HG03354 (cell line): ENCODE results near the gene PRDM8.
"Not testable (repeated sequence)": the region's sequence is repeated elsewhere in the genome, so short reads cannot be mapped to it uniquely, and the experiment has no call there.

Experiments used
- ATAC-seq: cut with Tn5 transposase; IDR thresholded peaks from one replicate; pipeline ENCODE4 v1.9.1; 2021; ENCODE audit warnings: mild to moderate bottlenecking; ENCODE audit not compliant: unreplicated experiment, poor library complexity, severe bottlenecking

Gene PRDM8

GRCh38 chr4:80196922-80197573 is at the start of gene PRDM8:
Gene PRDM8, plus strand, starts transcription at chr4:80197503. Its CDS starts 2,578 bp downstream, at chr4:80200081.
- ATAC-seq, result peak; percentile 42

- no peak for ATAC-seq
These were observed 46.7 kb upstream of the PRDM8 start for GRCh38 chr4:80150387-80151180.

DNA sequence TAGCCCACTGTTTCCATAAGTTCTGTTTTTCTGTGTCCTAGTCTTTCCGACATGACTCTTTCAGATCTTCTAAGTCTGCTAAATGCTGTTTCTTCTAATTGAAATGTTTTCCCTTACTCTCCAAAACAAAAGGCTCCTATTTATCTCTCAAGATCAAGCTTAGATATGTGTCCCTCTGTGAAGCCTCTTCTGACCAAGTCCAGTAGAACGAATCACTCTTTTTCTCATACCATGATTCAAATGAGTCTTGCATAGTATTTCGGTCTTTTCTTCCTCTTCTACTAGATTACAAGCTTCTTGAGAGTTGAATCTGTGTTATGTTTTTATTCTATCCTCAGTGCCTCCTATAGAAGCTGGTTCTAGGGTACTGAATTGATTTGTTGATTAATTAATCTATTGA is 45.3 kb upstream of the PRDM8 start:
- ATAC-seq, result no peak

- no peak for ATAC-seq
These were observed 43.3 kb upstream of the PRDM8 start for GRCh38 chr4:80153874-80154544.

DNA sequence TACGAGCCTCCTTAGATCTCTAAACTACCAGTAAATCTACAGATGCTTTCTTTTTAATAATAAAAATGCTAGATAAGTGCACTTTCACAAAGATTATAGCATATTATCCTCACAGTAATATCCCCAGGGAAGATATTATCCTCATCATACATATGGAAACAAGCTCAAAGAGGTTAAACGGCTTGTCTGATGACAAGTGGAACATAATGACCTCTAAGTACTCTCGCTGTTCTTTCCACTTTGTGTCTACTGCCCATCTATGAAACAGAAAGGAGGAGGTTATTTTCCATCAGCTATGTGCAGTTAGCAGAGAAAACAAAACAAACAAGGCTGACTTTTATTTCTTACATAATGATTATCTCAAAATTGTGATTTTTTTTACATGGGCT is 42.8 kb upstream of the PRDM8 start:
- no peak for ATAC-seq

DNA sequence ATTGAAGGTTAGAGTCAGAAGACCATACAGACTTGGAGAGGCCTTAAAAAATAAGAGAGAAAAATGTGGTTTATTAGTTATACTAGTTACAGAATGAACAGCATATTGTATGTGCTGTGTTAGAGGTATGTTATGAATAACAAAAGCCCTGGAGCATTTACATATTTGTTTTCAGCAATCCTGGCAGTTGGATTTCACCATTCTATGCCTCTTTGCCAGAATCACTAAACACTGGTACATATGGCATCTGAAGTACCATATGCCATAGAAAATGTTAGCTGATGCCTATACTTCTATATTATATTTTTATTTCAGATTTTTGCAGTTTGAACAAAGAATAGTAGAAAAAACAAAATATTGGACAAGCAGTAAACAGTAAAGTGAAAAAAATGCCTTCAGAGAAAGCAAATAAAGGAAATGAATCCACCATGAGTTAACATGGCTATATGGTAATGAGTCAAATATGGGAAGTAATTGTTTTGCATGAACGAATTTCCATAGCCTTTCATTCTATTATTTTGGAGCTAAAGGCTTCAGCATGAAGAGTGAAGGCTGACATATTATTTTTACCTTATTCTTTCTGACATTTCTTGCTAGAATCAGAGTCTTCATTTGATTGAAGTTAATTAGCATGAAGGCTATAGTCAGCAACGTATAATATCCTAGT is 41.9 kb upstream of the PRDM8 start:
- no peak for ATAC-seq

- ATAC-seq, result no peak
These were observed 40.9 kb upstream of the PRDM8 start for GRCh38 chr4:80156410-80156809.

- no peak for ATAC-seq
These were observed 35.8 kb upstream of the PRDM8 start for GRCh38 chr4:80161413-80162058.

DNA sequence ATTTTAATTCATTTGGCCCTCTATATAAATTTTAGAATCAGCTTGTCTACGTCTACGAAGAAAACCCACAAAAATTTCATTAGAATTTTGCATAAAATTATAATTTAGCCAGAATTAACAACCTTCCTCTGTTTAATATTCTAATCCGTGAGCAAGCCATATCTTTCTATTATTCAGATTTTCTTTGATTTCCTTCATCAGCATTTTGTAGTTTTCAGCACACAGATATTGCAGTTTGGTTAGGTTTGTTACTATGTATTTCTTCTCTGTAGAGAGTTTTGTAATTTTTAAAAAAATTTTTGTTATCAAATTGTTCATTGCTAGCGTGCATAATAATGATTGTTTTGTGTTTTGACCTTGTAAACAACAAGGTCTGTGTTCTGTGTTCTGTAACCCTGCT is 34.9 kb upstream of the PRDM8 start:
- no peak for ATAC-seq

GRCh38 chr4:80165855-80166254 is 31.4 kb upstream of the PRDM8 start:
- ATAC-seq, result no peak

DNA sequence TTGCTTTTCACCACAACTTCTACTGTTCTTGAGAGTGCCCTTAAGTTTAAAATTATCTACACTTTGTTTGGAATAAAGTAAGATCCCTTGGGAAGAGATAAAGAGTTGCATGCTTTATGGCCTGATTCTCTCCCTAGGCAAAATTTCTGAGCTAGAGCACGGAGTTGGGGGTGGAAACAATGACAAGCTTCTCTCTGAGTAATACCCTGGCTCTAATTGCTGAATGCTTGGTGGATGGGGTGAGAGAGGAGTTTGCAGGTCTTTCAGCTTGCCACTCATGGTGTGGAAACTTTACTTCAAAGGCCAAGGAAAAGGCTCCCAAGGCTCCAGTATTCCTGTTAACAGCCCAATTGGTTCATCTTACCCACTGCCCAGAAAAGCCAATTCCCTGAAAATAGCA is 26.1 kb upstream of the PRDM8 start:
- no peak for ATAC-seq

- ATAC-seq, result peak; percentile 17
These were observed 25.6 kb upstream of the PRDM8 start for GRCh38 chr4:80171656-80172055.

DNA sequence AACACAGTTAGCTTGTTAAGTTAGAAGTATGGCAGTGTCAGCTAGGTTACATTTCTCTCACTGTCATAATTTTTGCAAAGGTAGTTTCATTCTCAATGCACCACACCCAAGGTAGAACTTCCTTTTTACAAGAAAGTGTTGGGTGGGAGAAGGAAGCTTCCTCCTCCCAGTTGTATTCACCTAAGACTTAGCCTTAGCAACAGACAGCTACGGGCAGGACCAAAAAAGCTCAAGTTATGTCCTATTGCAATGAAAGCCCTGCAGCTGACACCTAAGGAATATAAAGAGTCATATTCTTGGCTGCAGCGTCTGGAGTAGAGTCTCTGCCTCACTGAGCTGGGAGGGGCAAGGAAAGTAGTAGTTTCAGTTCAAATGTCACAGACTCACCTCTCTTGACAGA is 25.1 kb upstream of the PRDM8 start:
- peak; percentile 63 for ATAC-seq

DNA sequence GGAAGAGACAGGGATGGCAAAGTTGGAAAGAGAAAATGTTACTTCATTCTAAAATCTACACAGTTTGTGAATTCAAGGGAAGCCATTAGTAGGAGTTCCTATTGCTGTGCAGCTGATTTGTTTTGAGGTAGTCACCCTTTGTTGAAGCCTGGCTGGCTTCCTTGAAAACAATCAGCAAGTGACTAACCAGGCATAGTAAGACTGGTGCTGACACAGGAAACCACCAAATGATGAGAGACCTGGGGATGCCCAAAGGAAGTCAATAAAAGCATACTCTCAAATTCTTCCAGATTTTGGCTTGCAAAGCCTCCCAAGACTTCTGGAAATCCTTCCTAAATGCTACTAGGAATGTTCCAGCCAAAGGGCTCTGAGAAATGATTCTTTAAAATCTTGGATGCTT is 23.9 kb upstream of the PRDM8 start:
- ATAC-seq, result peak; percentile 80

GRCh38 chr4:80173841-80174240 is 23.5 kb upstream of the PRDM8 start:
- no peak for ATAC-seq

- ATAC-seq, result not testable (repeated sequence)
These were observed 19.5 kb upstream of the PRDM8 start for GRCh38 chr4:80177793-80178192.

GRCh38 chr4:80178964-80179363 is 18.3 kb upstream of the PRDM8 start:
- no peak for ATAC-seq

GRCh38 chr4:80179637-80180161 is 17.6 kb upstream of the PRDM8 start:
- no peak for ATAC-seq

- no peak for ATAC-seq
These were observed 16.6 kb upstream of the PRDM8 start for GRCh38 chr4:80180743-80181142.
